HepG2 (cell line): Measurements from ENCODE around the gene MIB2. TPM values are rescaled to one million over a fixed set of nuclear protein-coding genes. Genes with fewer than 3 reads are reported as not detected.

Experiments used
- ATAC-seq: fragments of 200-7000 bp; cut with Tn5 transposase; 3 replicates; pipeline ENCODE4 v1.9.1; 2020; ENCODE audit warnings: mild to moderate bottlenecking, moderate library complexity
- BruUV-seq: library from RNA; stranded (reverse); fragments of 400-500 nt; replicated peaks from 2 replicates; lab custom pipeline; 2021; lab: Mats Ljungman, UMichigan
- CTCF ChIA-PET: fragments of 300-600 bp; formaldehyde crosslinking; extraction: SDS; loops from one replicate; lab custom pipeline; 2021; ENCODE audit warnings: low total read pairs, inconsistent platforms, low intra/inter-chr PET ratio; lab: Yijun Ruan, JAX
- POLR2A ChIA-PET: fragments of 350-600 bp; sonication (Branson Sonifier 250); formaldehyde crosslinking; loops from one replicate; lab custom pipeline; 2020; ENCODE audit warnings: antibody characterized with exemption, inconsistent platforms; lab: Yijun Ruan, JAX
- DNase-seq: peaks from one replicate; pipeline ENCODE4 v3.0.0-alpha.2; 2015; ENCODE audit warnings: low spot score
- FAIRE-seq: peaks from 3 replicates; lab custom pipeline; 2011; peaks lifted over from hg19 to GRCh38; lab: Jason Lieb, UNC
- H2AFZ ChIP-seq: one replicate; pipeline ENCODE4 v1.6.1; 2011; ENCODE audit warnings: low read length, inconsistent platforms
- H3K27ac ChIP-seq: fragments of 300-600 bp; 3 replicates; pipeline ENCODE4 v1.8.0; 2011; ENCODE audit warnings: mixed run types, mild to moderate bottlenecking, mixed read lengths, low read length, inconsistent platforms; ENCODE audit not compliant: insufficient read depth; ENCODE audit errors: extremely low read length
- H3K27me3 ChIP-seq, 2 experiments: fragments of 200-600 bp in 1 of 2; 2 replicates in 1 of 2; 3 replicates in 1 of 2; pipeline versions ENCODE4 v1.6.0 to v1.8.0; 2011; ENCODE audit warnings: low read length in 2 of 2, mild to moderate bottlenecking in 2 of 2, moderate library complexity in 2 of 2, inconsistent platforms in 1 of 2; ENCODE audit not compliant: insufficient read depth in 2 of 2, control insufficient read depth in 1 of 2
- H3K36me3 ChIP-seq, 2 experiments: fragments of 200-600 bp in 1 of 2; replicated peaks in 1 of 2; 2 replicates in 1 of 2; 3 replicates in 1 of 2; pipeline versions ENCODE4 v1.5.1 to v1.8.0; 2011; ENCODE audit warnings: low read length in 2 of 2, inconsistent platforms in 1 of 2; ENCODE audit not compliant: insufficient read depth in 2 of 2, control insufficient read depth in 1 of 2
- H3K4me1 ChIP-seq: 2 replicates; pipeline ENCODE4 v1.5.1; 2012; ENCODE audit warnings: low read length, inconsistent platforms; ENCODE audit not compliant: insufficient read depth
- H3K4me2 ChIP-seq: 2 replicates; pipeline ENCODE4 v1.6.0; 2011; ENCODE audit warnings: low read depth, low read length, inconsistent platforms
- H3K4me3 ChIP-seq, 3 experiments: fragments of 200-600 bp in 1 of 3; sonication (generic), shearing (Covaris generic) in 1 of 3; replicated peaks in 1 of 3; 2 replicates each; pipeline ENCODE4 v1.5.1; 2011 to 2016; ENCODE audit warnings: low read length in 3 of 3, inconsistent platforms in 2 of 3, low read depth in 2 of 3, mild to moderate bottlenecking in 2 of 3, control low read depth in 1 of 3, mixed read lengths in 1 of 3; ENCODE audit not compliant: insufficient read depth in 1 of 3
- H3K79me2 ChIP-seq: one replicate; pipeline ENCODE4 v1.6.1; 2011; ENCODE audit warnings: low read length, inconsistent platforms; ENCODE audit not compliant: insufficient read depth
- H3K9ac ChIP-seq: 2 replicates; pipeline ENCODE4 v1.6.0; 2011; ENCODE audit warnings: mild to moderate bottlenecking, low read depth, low read length, inconsistent platforms; ENCODE audit not compliant: insufficient read depth
- H3K9me3 ChIP-seq: 2 replicates; pipeline ENCODE4 v1.5.1; 2012; ENCODE audit warnings: mild to moderate bottlenecking, low read length
- H4K20me1 ChIP-seq: 2 replicates; pipeline ENCODE4 v1.6.0; 2011; ENCODE audit warnings: inconsistent platforms, mild to moderate bottlenecking, low read length, moderate library complexity; ENCODE audit not compliant: insufficient read depth
- AGO2 ChIP-seq: fragments of 200-400 bp; formaldehyde crosslinking; optimal IDR thresholded peaks from 2 replicates; pipeline ENCODE3; 2017; ENCODE audit warnings: mild to moderate bottlenecking, low read depth, low read length, moderate library complexity
- HNRNPK ChIP-seq: fragments of 200-400 bp; formaldehyde crosslinking; IDR thresholded peaks from 2 replicates; pipeline ENCODE4 v1.6.1; 2018; ENCODE audit warnings: low read length, low read depth, moderate library complexity, mild to moderate bottlenecking; ENCODE audit not compliant: poor library complexity, severe bottlenecking
- KLF6 ChIP-seq: IDR thresholded peaks from 2 replicates; pipeline ENCODE4 v1.8.0; 2016; ENCODE audit warnings: missing biosample characterization, missing genetic modification reagents
- ZNF232 ChIP-seq: sonication (generic); formaldehyde crosslinking; IDR thresholded peaks from 2 replicates; pipeline ENCODE4 v1.4.0; 2020; ENCODE audit warnings: missing genetic modification reagents, borderline replicate concordance
- WGBS: methylation state at CpG from one replicate; pipeline ENCODE4 v1.1.6; 2017; ENCODE audit warnings: low lambda C conversion rate; 5-methylcytosine and 5-hydroxymethylcytosine counted together
- in situ Hi-C: cut with HindIII; loops from 2 replicates; pipeline ENCODE4 v1.10.0; 2017; ENCODE audit warnings: low pct_unique_long_range_greater_than_20kb; ENCODE audit not compliant: extremely low pct_ligation_motif_present
- intact Hi-C: fragments of 100-400 bp; cut with micrococcal nuclease; formaldehyde crosslinking; loops from one replicate; pipeline ENCODE4 v1.10.0; 2022; ENCODE audit not compliant: unreplicated experiment
- polyA plus RNA-seq, 8 experiments: library from polyadenylated mRNA; depleted of rRNA in 3 of 8; stranded (reverse) in 7 of 8; unstranded in 1 of 8; fragments of >200 nt; fragmentation: Illumina TruSeq in 4 of 8; extraction: Trizol in 4 of 8; gene quantifications; 2 replicates each; pipeline versions ENCODE4 v1.2.1 to v1.2.3, GENCODE V29; 2011 to 2016; ENCODE audit warnings: low read depth in 4 of 8, missing spikeins in 1 of 8, mixed read lengths in 1 of 8; ENCODE audit not compliant: insufficient read depth in 1 of 8
- total RNA-seq, 5 experiments: library from RNA; depleted of rRNA; stranded (reverse); fragments of >200 nt; fragmentation: Illumina TruSeq; extraction: Trizol; gene quantifications; 2 replicates each; pipeline ENCODE4 v1.2.3, GENCODE V29; 2016; ENCODE audit warnings: low read depth in 1 of 5

The MIB2 gene
- total and polyA plus RNA-seq, 2 of the 13 experiments (the other 11 are each of a cell fraction or from before 2014, with no cell fraction given): 19.9 to 30.4 TPM

DNA sequence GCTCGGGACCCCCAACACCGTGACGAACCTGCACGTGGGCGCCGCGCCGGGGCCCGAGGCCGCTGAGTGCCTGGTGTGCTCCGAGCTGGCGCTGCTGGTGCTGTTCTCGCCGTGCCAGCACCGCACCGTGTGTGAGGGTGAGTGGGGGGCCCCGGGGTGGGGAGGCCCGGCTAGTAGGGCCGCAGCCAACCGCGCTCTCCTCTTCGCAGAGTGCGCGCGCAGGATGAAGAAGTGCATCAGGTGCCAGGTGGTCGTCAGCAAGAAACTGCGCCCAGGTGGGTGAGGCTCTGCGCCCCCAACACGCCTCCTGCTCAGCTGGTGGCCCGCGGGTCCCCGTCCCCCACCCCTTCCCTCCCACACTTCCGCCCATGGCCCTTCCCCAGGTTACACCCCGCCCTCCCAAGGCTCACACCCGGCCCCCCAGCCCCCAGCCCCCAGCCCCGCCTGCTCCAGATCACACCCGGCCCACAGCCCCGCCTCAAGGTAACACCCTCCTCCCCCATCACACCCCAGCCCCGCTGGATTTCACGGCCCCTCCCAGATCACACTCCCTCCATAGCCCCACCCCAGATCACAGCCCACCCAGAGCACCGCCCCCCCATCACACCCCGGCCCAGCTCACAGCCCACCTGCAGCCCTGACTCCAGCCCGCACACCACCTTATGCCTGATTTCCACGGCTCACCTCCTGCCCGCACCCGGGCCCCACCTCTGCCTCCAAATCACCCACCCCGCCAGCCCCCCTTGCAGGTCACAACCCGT is 14.3 kb downstream of the MIB2 start:
- FAIRE-seq: no peak
- ChIA-PET POLR2A (no interaction called here), CTCF (no interaction called here)
- Histone ChIP-seq H3K4me2 (no peak overlapping the region), H3K27me3 (no peaks in the 10 kb centered on the region), H2AFZ (no peak overlapping the region), H4K20me1 (no peaks in the 10 kb centered on the region), H3K36me3 (peaks cover 0 to 2% of the 10 kb centered on the region in 2 experiments; a peak in 1 of 5 replicates), H3K9me3 (no peaks in the 10 kb centered on the region), H3K27ac (no peak overlapping the region), H3K4me3 (no peak overlapping the region), H3K4me1 (no peaks in the 10 kb centered on the region), H3K79me2 (no peaks in the 10 kb centered on the region), H3K9ac (no peak overlapping the region)
- no TSS peak for BruUV-seq
- DNase-seq: no peak
- 97% methylated on average over 31 of the region's 48 CpGs for WGBS
- no peak for ATAC-seq
- intact Hi-C loops (no loop called here), in situ Hi-C loops (no loop called here)
- TF ChIP-seq HNRNPK (peak; percentile 49), ZNF232 (CRISPR knock-in tag) (no peak)

- no peaks in the 10 kb centered on the region for H3K27me3 ChIP-seq
- 98% methylated on average over 70 of the region's 81 CpGs for WGBS
- H3K27ac ChIP-seq: no peak overlapping the region
- in situ Hi-C loops (no loop called here), intact Hi-C loops (no loop called here)
- no peak for ATAC-seq
- H3K9ac ChIP-seq: no peak overlapping the region
- H3K4me2 ChIP-seq: no peak overlapping the region
- no peak overlapping the region for H2AFZ ChIP-seq
- no peak overlapping the region for H3K4me3 ChIP-seq
- H4K20me1 ChIP-seq: no peaks in the 10 kb centered on the region
- H3K9me3 ChIP-seq: no peaks in the 10 kb centered on the region
- no peaks in the 10 kb centered on the region for H3K79me2 ChIP-seq
- peaks cover 0 to 2% of the 10 kb centered on the region in 2 experiments; a peak in 1 of 5 replicates for H3K36me3 ChIP-seq
- no peak for TF ChIP-seq KLF6
- TF ChIP-seq AGO2: peak; percentile 3
- no peaks in the 10 kb centered on the region for H3K4me1 ChIP-seq
- ChIA-PET POLR2A (no interaction called here), CTCF (no interaction called here)
- no peak for FAIRE-seq
- no TSS peak for BruUV-seq
- no peak for DNase-seq
These were observed 15.1 kb downstream of the MIB2 start for GRCh38 chr1:1630191-1630964.
